D721Med (cell line): ENCODE results near the gene SMIM12.
"Not testable (repeated sequence)": the region's sequence is repeated elsewhere in the genome, so short reads cannot be mapped to it uniquely, and the experiment has no call there.

ENCODE experiments used
- DNase-seq: peaks from one replicate; pipeline ENCODE4 v3.0.0; 2011; ENCODE audit warnings: low spot score; ENCODE audit not compliant: insufficient read length
- FAIRE-seq: peaks from 2 replicates; lab custom pipeline; 2011; peaks lifted over from hg19 to GRCh38; lab: Jason Lieb, UNC
- TF ChIP-seq, protein P1 (sequence below): IDR thresholded peaks from 2 replicates; pipeline ENCODE4 v1.5.1; 2012; ENCODE audit warnings: mild to moderate bottlenecking, control low read depth; ENCODE audit not compliant: insufficient read depth; ENCODE audit errors: missing control alignments

Gene SMIM12

DNA sequence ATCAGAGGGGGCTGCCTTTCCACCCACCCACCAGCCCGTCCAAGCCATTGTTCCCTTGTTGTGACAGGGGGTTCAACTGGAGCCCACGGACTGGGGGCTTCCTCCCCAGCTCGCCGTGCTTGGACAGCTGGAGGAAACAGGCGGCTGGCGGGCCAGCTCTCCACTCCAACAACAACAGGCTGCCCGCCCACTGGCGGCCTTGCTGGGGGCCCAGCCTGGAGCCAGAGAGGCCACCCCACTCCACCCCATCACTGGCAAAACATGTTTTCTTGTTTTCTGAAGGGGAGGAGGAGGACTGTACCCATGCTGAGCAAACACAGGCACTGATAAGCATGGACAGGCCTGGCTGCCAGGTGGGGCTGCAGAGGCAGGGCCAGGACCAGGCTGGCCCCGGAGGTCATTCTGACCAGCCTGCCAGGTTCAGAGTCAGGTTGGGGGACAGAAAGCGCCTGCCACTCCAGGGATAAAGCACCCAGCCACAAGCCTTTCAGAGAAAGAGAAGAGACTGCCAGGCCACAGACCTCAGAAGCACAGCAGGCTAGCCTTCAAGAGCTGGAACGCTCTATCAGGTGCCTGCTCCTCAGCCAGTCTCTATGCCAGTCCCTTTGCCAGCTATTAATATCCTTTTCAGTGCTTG is 34.0 kb downstream of the SMIM12 start:
- TF ChIP-seq, protein P1, sequence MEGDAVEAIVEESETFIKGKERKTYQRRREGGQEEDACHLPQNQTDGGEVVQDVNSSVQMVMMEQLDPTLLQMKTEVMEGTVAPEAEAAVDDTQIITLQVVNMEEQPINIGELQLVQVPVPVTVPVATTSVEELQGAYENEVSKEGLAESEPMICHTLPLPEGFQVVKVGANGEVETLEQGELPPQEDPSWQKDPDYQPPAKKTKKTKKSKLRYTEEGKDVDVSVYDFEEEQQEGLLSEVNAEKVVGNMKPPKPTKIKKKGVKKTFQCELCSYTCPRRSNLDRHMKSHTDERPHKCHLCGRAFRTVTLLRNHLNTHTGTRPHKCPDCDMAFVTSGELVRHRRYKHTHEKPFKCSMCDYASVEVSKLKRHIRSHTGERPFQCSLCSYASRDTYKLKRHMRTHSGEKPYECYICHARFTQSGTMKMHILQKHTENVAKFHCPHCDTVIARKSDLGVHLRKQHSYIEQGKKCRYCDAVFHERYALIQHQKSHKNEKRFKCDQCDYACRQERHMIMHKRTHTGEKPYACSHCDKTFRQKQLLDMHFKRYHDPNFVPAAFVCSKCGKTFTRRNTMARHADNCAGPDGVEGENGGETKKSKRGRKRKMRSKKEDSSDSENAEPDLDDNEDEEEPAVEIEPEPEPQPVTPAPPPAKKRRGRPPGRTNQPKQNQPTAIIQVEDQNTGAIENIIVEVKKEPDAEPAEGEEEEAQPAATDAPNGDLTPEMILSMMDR: no peak
- FAIRE-seq (no peak), DNase-seq (no peak)

DNA sequence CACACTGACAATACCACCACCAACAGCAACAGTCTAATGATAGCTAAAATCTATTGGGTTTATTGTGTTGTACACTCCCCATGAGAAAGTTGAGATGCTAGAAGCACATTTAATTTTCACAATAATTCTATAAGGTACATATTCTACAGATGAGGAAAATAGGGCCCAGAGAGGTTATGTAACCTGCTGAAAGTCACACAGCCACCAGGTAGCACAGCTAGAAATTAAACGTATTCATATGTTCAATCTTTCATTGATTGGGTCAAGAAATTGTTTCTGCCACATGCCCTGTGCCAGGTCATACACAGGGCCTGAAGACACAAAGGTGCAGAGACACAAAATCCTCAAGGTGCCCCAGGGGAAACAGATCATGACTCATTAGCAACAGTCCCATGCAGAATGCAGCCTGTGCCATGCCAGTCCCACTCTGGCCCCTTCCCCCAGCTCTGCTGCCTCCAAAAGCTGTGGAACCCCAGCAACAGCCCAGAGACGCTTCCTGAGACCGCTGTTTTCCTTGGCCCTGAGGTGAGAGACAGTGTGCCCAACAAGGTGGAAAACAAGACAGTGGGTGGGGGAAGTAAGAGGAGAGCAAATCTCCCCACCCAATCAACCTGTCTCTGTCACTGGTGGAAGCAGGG is 34.6 kb downstream of the SMIM12 start:
- DNase-seq (no peak), FAIRE-seq (no peak)
- TF ChIP-seq, protein P1: no peak

DNA sequence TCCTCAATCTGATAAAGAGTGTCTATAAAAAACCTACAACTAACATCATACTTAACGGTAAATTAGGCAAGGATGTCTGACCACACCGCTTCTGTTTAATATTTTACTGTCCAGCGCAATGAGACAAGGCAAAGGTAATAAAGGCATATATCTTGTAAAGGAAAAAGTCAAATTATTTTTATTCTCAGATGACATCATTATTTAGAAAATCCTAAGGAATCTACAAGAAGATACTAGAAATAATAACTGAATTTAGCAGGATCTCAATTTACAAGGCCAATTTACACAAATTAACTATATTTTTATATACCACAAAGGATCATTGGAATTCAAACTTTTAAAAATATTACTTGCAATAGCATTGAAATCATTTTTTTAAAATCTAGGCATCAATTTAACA is 37.3 kb downstream of the SMIM12 start:
- no peak for FAIRE-seq
- DNase-seq: no peak
- TF ChIP-seq, protein P1: no peak

- DNase-seq, FAIRE-seq: not testable (repeated sequence)
These were observed 40.7 kb downstream of the SMIM12 start for GRCh38 chr1:34818862-34819261.

DNA sequence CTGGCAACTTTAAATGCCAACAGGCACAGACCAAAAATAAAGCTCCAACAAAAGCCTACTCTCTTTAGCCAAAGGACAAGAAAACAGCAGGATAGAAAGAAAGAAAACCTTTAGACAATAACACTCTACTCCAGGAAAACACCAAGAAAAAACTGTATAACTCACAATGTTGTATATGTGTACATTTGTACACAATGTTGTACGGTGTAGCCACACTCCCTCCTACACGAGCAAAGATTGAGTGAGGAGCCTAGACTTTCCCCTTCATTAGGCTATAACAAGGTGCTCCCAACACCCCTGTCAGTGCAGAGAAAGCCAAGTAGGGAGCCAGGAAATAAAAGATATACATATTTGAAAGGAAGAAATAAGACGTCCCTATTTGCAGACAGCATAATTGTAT is 42.8 kb downstream of the SMIM12 start:
- FAIRE-seq: no peak
- TF ChIP-seq, protein P1: no peak
- DNase-seq: no peak

- DNase-seq (no peak), FAIRE-seq (no peak)
- TF ChIP-seq, protein P1: no peak
These were observed 43.2 kb downstream of the SMIM12 start for GRCh38 chr1:34816332-34816731.

DNA sequence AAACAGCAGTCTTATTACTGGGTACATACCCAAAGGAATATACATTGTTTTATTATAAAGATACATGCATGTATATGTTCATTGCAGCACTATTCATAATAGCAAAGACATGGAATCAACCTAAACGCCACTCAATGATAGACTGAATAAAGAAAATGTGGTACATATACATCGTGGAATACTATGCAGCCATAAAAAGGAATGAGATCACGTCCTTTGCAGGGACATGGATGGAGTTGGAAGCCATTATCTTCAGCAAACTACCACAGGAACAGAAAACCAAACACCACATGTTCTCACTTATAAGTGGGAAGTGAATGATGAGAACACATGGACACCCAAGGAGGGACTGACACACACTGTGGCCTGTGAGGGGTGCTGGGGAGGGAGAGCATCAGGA is 48.8 kb downstream of the SMIM12 start:
- not testable (repeated sequence) for DNase-seq, FAIRE-seq

- no peak for DNase-seq
- TF ChIP-seq, protein P1: no peak
- no peak for FAIRE-seq
These were observed 51.3 kb downstream of the SMIM12 start for GRCh38 chr1:34808051-34808810.
